Fibroblast of villous mesenchyme (primary cell): Measurements from ENCODE around the gene HSDL1. TPM values are rescaled to one million over a fixed set of nuclear protein-coding genes. Genes with fewer than 3 reads are reported as not detected.

ENCODE experiments used
- DNase-seq: peaks from one replicate; pipeline ENCODE4 v3.0.0-alpha.2; 2010; ENCODE audit warnings: low read depth
- H3K4me3 ChIP-seq: 2 replicates; pipeline ENCODE4 v1.5.1; 2011; ENCODE audit warnings: low read depth, mild to moderate bottlenecking, low read length
- total RNA-seq: library from RNA; depleted of rRNA; stranded (reverse); fragments of >200 nt; gene quantifications from 2 replicates; pipeline ENCODE4 v1.2.3, GENCODE V29; 2012
- TF ChIP-seq, protein P1 (sequence below): IDR thresholded peaks from 2 replicates; pipeline ENCODE4 v1.5.1; 2012; ENCODE audit warnings: low read depth, mild to moderate bottlenecking, low read length; ENCODE audit not compliant: insufficient read depth

The HSDL1 gene
- total RNA-seq, 1 donor: 29.8 TPM

DNA sequence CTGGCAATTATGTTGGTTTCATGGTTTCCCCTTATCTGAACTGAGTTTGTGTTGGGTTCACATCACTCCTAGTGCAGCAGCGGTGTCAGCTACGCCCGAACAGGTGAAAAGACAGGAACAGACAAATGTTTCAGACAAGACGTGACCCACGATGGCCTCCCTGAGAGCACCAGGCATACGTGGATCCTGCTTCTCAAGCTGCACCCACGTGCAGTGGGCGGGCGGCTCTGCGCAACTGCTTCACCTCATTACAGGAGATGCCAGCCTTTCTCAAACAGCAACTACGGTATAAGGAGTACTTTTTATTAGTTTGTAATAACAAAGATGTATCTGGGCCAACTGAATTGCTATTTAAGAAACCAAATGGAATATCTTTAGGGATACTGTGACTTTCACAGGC lies 69.6 kb downstream of the HSDL1 start:
- DNase-seq: no peak
- TF ChIP-seq, protein P1, sequence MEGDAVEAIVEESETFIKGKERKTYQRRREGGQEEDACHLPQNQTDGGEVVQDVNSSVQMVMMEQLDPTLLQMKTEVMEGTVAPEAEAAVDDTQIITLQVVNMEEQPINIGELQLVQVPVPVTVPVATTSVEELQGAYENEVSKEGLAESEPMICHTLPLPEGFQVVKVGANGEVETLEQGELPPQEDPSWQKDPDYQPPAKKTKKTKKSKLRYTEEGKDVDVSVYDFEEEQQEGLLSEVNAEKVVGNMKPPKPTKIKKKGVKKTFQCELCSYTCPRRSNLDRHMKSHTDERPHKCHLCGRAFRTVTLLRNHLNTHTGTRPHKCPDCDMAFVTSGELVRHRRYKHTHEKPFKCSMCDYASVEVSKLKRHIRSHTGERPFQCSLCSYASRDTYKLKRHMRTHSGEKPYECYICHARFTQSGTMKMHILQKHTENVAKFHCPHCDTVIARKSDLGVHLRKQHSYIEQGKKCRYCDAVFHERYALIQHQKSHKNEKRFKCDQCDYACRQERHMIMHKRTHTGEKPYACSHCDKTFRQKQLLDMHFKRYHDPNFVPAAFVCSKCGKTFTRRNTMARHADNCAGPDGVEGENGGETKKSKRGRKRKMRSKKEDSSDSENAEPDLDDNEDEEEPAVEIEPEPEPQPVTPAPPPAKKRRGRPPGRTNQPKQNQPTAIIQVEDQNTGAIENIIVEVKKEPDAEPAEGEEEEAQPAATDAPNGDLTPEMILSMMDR: no peak
- no peak overlapping the region for H3K4me3 ChIP-seq

DNA sequence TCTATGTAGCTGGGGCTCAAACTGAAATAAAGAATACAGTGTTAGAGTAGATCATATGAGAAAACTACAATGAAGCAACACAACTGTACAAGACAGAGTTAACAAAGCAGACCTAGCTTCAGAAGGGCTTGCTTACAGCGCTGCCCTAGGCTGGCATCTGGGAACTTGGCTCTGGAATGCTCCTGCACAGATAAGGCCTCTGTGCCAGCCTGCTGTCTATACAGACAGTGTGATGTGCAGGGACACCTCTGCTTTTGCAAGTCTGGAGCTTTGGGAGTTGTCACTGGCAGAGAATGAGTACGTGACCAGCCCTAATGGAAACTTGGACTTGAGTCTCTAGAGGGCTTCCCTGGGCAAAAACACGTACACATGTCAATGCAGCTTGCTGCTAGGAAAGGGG lies 70.3 kb downstream of the HSDL1 start:
- H3K4me3 ChIP-seq: no peak overlapping the region
- DNase-seq: no peak
- TF ChIP-seq, protein P1: no peak

Other genes with a start within 250 kb of the HSDL1 start
- 2.6 and 3.2 TPM in 2 replicates for gene MLYCD, start 246.1 kb downstream of the HSDL1 start, total RNA-seq
- 3.2 and 6.5 TPM in 2 replicates for gene OSGIN1, start 191.9 kb downstream of the HSDL1 start, total RNA-seq
- gene NECAB2, start 176.9 kb downstream of the HSDL1 start, total RNA-seq: not detected in 2 replicates
- gene SLC38A8, start 102.4 kb downstream of the HSDL1 start, total RNA-seq: not detected in 2 replicates
- gene MBTPS1, start 28.2 kb downstream of the HSDL1 start, total RNA-seq: 77.0 and 97.2 TPM in 2 replicates
- not detected in 2 replicates for gene DNAAF1, start 131 bp upstream of the HSDL1 start, total RNA-seq
- 19.4 and 20.9 TPM in 2 replicates for gene TAF1C, start 41.9 kb upstream of the HSDL1 start, total RNA-seq
- gene ADAD2, start 46.0 kb upstream of the HSDL1 start, total RNA-seq: not detected in 2 replicates
- not detected in 2 replicates for gene KCNG4, start 94.8 kb upstream of the HSDL1 start, total RNA-seq
- 8.2 and 10.0 TPM in 2 replicates for gene WFDC1, start 149.7 kb upstream of the HSDL1 start, total RNA-seq
- gene ATP2C2, start 223.4 kb upstream of the HSDL1 start, total RNA-seq: not detected in 2 replicates